ENCODE data around the gene INPP5F.

DNA sequence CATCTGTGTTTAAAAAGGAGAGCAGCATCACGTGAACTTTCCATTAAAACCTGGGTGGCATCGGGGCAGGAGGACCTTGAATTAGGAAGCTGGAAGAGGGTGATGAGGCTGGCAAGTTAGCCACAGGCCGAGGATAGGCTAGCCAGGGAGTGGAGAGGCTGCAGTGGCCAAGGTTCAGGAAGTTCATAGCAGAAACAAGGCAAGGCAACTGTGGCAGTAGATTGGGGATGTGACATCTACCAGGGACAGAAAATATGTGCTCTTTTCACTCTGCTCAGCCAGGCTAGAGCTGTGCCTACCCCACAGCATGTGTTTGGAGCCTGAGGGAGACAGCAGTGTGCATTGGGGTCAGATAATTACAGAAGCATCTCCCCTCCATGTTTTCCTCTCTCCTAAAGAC lies 2.2 kb upstream of the INPP5F start:
- TF ChIP-seq, protein P1, sequence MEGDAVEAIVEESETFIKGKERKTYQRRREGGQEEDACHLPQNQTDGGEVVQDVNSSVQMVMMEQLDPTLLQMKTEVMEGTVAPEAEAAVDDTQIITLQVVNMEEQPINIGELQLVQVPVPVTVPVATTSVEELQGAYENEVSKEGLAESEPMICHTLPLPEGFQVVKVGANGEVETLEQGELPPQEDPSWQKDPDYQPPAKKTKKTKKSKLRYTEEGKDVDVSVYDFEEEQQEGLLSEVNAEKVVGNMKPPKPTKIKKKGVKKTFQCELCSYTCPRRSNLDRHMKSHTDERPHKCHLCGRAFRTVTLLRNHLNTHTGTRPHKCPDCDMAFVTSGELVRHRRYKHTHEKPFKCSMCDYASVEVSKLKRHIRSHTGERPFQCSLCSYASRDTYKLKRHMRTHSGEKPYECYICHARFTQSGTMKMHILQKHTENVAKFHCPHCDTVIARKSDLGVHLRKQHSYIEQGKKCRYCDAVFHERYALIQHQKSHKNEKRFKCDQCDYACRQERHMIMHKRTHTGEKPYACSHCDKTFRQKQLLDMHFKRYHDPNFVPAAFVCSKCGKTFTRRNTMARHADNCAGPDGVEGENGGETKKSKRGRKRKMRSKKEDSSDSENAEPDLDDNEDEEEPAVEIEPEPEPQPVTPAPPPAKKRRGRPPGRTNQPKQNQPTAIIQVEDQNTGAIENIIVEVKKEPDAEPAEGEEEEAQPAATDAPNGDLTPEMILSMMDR (IDR thresholded peaks at IDR 0.05), result no peak
- no peak for TF ChIP-seq ZFX (IDR thresholded peaks at IDR 0.05; ENCODE audit: borderline replicate concordance)
